Sigmoid colon (tissue), 7 donors: Measurements from ENCODE around the gene ARPC5L. TPM values are rescaled to one million over a fixed set of nuclear protein-coding genes. Genes with fewer than 3 reads are reported as not detected.

Experiments used
- DNase-seq: peaks from one replicate; pipeline ENCODE4 v3.0.0-alpha.2; 2019
- H3K27ac ChIP-seq, 4 donors: fragments of 200-600 bp; sonication (generic); one replicate each; pipeline ENCODE4 v1.5.1; 2016 to 2019; ENCODE audit warnings: mild to moderate bottlenecking in 1 of 4
- H3K27me3 ChIP-seq, 3 donors: fragments of 200-600 bp; sonication (generic); one replicate each; pipeline ENCODE4 v1.5.1; 2019; ENCODE audit warnings: mild to moderate bottlenecking in 1 of 3
- H3K36me3 ChIP-seq, 4 donors: fragments of 200-600 bp; sonication (generic); one replicate each; pipeline ENCODE4 v1.5.1; 2016 to 2019
- H3K4me1 ChIP-seq, 4 donors: fragments of 200-600 bp; sonication (generic); one replicate each; pipeline ENCODE4 v1.5.1; 2017 to 2019
- H3K4me3 ChIP-seq, 4 donors: fragments of 200-600 bp; sonication (generic); one replicate each; pipeline ENCODE4 v1.5.1; 2017 to 2019; ENCODE audit warnings: mild to moderate bottlenecking in 2 of 4, moderate library complexity in 1 of 4
- H3K9me3 ChIP-seq, 4 donors: fragments of 200-600 bp in 3 of 4; sonication (generic) in 3 of 4; one replicate each; pipeline versions ENCODE4 v1.5.1 to v1.6.1; 2013 to 2019
- EP300 ChIP-seq, 4 donors: sonication (generic); formaldehyde crosslinking; IDR thresholded peaks; one replicate each; pipeline ENCODE4 v1.6.1; 2017; ENCODE audit warnings: antibody characterized with exemption in 4 of 4
- POLR2A ChIP-seq, 2 donors: fragments of 450-650 bp; IDR thresholded peaks; one replicate each; pipeline ENCODE4 v1.6.1; 2016; ENCODE audit warnings: antibody characterized with exemption in 2 of 2, mild to moderate bottlenecking in 2 of 2, moderate library complexity in 2 of 2
- POLR2AphosphoS5 ChIP-seq, 4 donors: sonication (generic); formaldehyde crosslinking; IDR thresholded peaks; one replicate each; pipeline ENCODE4 v1.6.1; 2017; ENCODE audit warnings: antibody characterized with exemption in 4 of 4
- WGBS, 2 donors: extraction: QIAGEN DNeasy Blood & Tissue Kit; methylation state at CpG; one replicate each; pipeline ENCODE4 v1.1.7; 2013; 5-methylcytosine and 5-hydroxymethylcytosine counted together
- intact Hi-C: fragments of 100-400 bp; cut with DNase I; formaldehyde crosslinking; loops from one replicate; pipeline ENCODE4 v1.15.1; 2023
- polyA plus RNA-seq, 3 donors: library from polyadenylated mRNA; stranded (reverse); fragments of 200-250 nt; gene quantifications; one replicate each; pipeline ENCODE4 v1.2.3, GENCODE V29; 2013
- total RNA-seq, 4 donors: library from RNA; depleted of rRNA; stranded (reverse); fragments of >200 nt; gene quantifications; one replicate each; pipeline ENCODE4 v1.1.0, GENCODE V29; 2016
- TF ChIP-seq, protein P1 (sequence below), 4 experiments: fragments of 450-650 bp in 3 of 4; fragments of 200-600 bp in 1 of 4; IDR thresholded peaks; one replicate each; pipeline ENCODE4 v1.5.1; 2016 to 2019; ENCODE audit warnings: antibody characterized with exemption in 4 of 4, mild to moderate bottlenecking in 3 of 4, moderate library complexity in 2 of 4
- donor health status: healthy with polysubstance abuse.
- donor health status: Bipolar disorder and iron deficiency.
- donor health status: healthy.

Gene ARPC5L
- total RNA-seq, result 10 to 100 TPM; 16.9 to 26.2 (median 24.5) TPM
- polyA plus RNA-seq, result 10 to 100 TPM; 57.7 to 70.3 (median 65.7) TPM

DNA sequence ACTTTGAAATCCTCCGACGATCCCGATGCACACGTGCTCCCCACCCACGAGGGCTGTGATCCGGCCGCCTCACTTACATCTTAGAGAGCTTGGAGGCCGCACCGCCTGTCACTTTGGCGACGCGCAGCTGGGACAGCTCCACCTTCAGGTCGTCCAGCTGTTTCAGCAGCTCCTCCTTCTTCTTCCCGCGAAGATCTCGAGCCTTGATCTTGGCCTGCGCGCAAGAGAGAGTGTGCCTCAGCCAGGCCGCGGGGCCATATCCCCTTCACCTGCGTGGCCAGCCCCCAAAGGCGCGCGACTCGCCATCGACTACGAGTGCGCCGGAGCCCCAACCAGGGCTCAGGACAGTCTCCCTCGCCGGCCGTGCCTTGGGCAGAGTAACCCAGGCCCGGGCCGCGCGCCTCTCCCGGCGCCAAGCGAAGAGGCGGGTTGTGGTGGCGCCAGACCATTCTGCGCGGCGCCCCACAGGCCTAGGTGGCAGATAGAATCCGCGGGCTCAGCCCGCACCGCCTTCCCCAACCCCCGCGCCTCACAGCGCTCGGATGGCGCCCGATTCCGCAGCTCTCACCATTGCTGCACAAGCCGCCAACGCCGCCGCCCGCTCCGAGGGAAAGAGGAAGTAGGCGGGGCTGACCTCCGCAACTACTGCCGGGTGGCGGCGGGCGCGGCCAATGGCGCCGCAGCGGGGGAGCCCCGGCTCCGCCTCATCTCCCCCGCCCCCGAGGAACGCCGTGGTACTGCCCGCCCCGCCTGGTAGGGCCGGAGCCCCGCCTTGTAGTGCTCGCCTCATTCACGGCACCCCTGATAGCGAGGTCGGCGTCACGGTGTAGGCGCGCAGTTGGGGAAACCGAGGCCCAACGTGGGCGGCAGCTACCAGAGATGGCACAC is at the start of gene ARPC5L, which contains the start of gene RPL35:
ARPC5L (plus strand) TSS at position 789 of the 888 bp plus-strand sequence. CDS start 7,161 bp downstream, outside the sequence.
RPL35 (minus strand) TSS at position 616 of the 888 bp plus-strand sequence; CDS start at position 571, 45 bp downstream.
- DNase-seq, result peak; percentile 97
- Histone ChIP-seq H3K27ac (peak within 1 kb of the TSS; percentile 91 to 95 (median 93)), H3K36me3 (peaks cover 3 to 42% (median 33%) of the 10 kb centered on the region in 4 donors), H3K4me3 (peak within 1 kb of the TSS; percentile 85 to 86 (median 86)), H3K9me3 (no peaks in the 10 kb centered on the region), H3K4me1 (peaks cover 0 to 34% (median 24%) of the 10 kb centered on the region in 4 donors), H3K27me3 (no peaks in the 10 kb centered on the region)
- intact Hi-C loops, result no loop called here
- peak; percentile 96 to 98 (median 97) for TF ChIP-seq POLR2AphosphoS5 (IDR thresholded peaks at IDR 0.05)
- TF ChIP-seq POLR2A (IDR thresholded peaks at IDR 0.05), result peak; percentile 84 to 90
- no peak for TF ChIP-seq EP300 (IDR thresholded peaks at IDR 0.05)
- TF ChIP-seq, protein P1, sequence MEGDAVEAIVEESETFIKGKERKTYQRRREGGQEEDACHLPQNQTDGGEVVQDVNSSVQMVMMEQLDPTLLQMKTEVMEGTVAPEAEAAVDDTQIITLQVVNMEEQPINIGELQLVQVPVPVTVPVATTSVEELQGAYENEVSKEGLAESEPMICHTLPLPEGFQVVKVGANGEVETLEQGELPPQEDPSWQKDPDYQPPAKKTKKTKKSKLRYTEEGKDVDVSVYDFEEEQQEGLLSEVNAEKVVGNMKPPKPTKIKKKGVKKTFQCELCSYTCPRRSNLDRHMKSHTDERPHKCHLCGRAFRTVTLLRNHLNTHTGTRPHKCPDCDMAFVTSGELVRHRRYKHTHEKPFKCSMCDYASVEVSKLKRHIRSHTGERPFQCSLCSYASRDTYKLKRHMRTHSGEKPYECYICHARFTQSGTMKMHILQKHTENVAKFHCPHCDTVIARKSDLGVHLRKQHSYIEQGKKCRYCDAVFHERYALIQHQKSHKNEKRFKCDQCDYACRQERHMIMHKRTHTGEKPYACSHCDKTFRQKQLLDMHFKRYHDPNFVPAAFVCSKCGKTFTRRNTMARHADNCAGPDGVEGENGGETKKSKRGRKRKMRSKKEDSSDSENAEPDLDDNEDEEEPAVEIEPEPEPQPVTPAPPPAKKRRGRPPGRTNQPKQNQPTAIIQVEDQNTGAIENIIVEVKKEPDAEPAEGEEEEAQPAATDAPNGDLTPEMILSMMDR (IDR thresholded peaks at IDR 0.05), result peak in 2 of 4 experiments; percentile 6 to 33
- WGBS, 2 donors, result 0 to 1% methylated on average over 92 of the region's 92 CpGs

GRCh38 chr9:124812441-124812876 is 49.5 kb upstream of the ARPC5L start:
- TF ChIP-seq, protein P1 (IDR thresholded peaks at IDR 0.05), result no peak
- TF ChIP-seq POLR2AphosphoS5 (IDR thresholded peaks at IDR 0.05), result peak in 2 of 4 donors; percentile 51 to 62
- peak overlapping the region; percentile 73 to 95 (median 80) for H3K27ac ChIP-seq

DNA sequence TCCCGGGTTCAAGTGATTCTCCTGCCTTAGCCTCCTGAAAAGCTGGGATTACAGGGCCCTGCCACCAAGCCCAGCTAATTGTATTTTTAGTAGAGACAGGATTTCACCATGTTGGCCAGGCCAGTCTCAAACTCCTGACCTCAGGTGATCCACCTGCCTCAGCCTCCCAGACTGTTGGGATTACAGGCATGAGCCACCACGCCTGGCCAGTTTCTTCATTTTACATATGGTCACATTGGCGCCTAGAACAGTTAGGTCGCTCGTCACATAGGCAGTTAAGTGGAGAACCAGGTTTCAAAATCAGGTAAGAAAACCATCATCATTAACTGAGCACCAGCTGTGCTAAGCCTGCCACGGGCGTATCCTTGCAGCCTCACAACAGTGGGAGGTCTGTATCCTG is 48.9 kb upstream of the ARPC5L start:
- TF ChIP-seq POLR2A (IDR thresholded peaks at IDR 0.05) (no peak), POLR2AphosphoS5 (IDR thresholded peaks at IDR 0.05) (no peak), EP300 (IDR thresholded peaks at IDR 0.05) (no peak)
- TF ChIP-seq, protein P1 (IDR thresholded peaks at IDR 0.05), result no peak
- peak overlapping the region; percentile 73 to 95 (median 80) for H3K27ac ChIP-seq

More at GRCh38 chr9:124812441-124812876, 49.5 kb upstream of the ARPC5L start:
- Histone ChIP-seq H3K4me3 (no peak overlapping the region), H3K27me3 (no peaks in the 10 kb centered on the region), H3K9me3 (no peaks in the 10 kb centered on the region), H3K36me3 (peaks cover 0 to 10% (median 0%) of the 10 kb centered on the region in 4 donors), H3K4me1 (peaks cover 0 to 43% (median 41%) of the 10 kb centered on the region in 4 donors)
- WGBS, 2 donors, result 65 to 66% methylated on average over 6 of the region's 6 CpGs
- peak; percentile 93 for DNase-seq
- intact Hi-C loops, result loop anchor here (2.0 kb wide), 1 partner anchor 38 kb away; no protein-coding TSS in a partner anchor

GRCh38 chr9:124813501-124814163 is 48.3 kb upstream of the ARPC5L start:
- no peaks in the 10 kb centered on the region for H3K27me3 ChIP-seq

More for the DNA sequence above, 48.9 kb upstream of the ARPC5L start:
- Histone ChIP-seq H3K4me1 (peaks cover 0 to 43% (median 41%) of the 10 kb centered on the region in 4 donors), H3K36me3 (peaks cover 0 to 10% (median 0%) of the 10 kb centered on the region in 4 donors), H3K9me3 (no peaks in the 10 kb centered on the region), H3K4me3 (no peak overlapping the region), H3K27me3 (no peaks in the 10 kb centered on the region)
- DNase-seq, result no peak
- intact Hi-C loops, result loop anchor here (2.0 kb wide), 1 partner anchor 38 kb away; no protein-coding TSS in a partner anchor
- 86 to 88% methylated on average over 7 of the region's 7 CpGs for WGBS, 2 donors

More at GRCh38 chr9:124813501-124814163, 48.3 kb upstream of the ARPC5L start:
- Histone ChIP-seq H3K9me3 (no peaks in the 10 kb centered on the region), H3K27ac (peak overlapping the region; percentile 73 to 95 (median 80)), H3K36me3 (peaks cover 0 to 10% (median 0%) of the 10 kb centered on the region in 4 donors), H3K4me1 (peaks cover 0 to 43% (median 41%) of the 10 kb centered on the region in 4 donors), H3K4me3 (no peak overlapping the region)
- TF ChIP-seq POLR2A (IDR thresholded peaks at IDR 0.05) (no peak), POLR2AphosphoS5 (IDR thresholded peaks at IDR 0.05) (peak in 1 of 4 donors; percentile 22)
- WGBS, 2 donors, result 84 to 86% methylated on average over 11 of the region's 11 CpGs
- no peak for DNase-seq
- intact Hi-C loops, result loop anchor here (2.0 kb wide), 1 partner anchor 39 kb away; no protein-coding TSS in a partner anchor
